ENCODE results near the gene AMZ2.
"Not testable (repeated sequence)": the region's sequence is repeated elsewhere in the genome, so short reads cannot be mapped to it uniquely, and the experiment has no call there.

The AMZ2 gene

GRCh38 chr17:68253426-68253825 lies 5.6 kb downstream of the AMZ2 start:
- not testable (repeated sequence) for DNase-seq

- DNase-seq, result no peak
These were observed 7.3 kb downstream of the AMZ2 start for GRCh38 chr17:68255151-68255550.

GRCh38 chr17:68255731-68256538 lies 8.1 kb downstream of the AMZ2 start:
- DNase-seq, result no peak

GRCh38 chr17:68256701-68257100 lies 8.9 kb downstream of the AMZ2 start:
- not testable (repeated sequence) for DNase-seq

- DNase-seq, result peak; percentile 6
These were observed 10.1 kb downstream of the AMZ2 start for GRCh38 chr17:68257934-68258333.

GRCh38 chr17:68258890-68259647 lies 11.2 kb downstream of the AMZ2 start:
- peak; percentile 15 for DNase-seq

- DNase-seq, result not testable (repeated sequence)
These were observed 11.8 kb downstream of the AMZ2 start for GRCh38 chr17:68259648-68259951.

- DNase-seq, result no peak
These were observed 12.4 kb downstream of the AMZ2 start for GRCh38 chr17:68260051-68260762.

GRCh38 chr17:68262467-68262866 lies 14.6 kb downstream of the AMZ2 start:
- not testable (repeated sequence) for DNase-seq

- peak; percentile 38 for DNase-seq
These were observed 15.3 kb downstream of the AMZ2 start for GRCh38 chr17:68263101-68263681.

- DNase-seq, result not testable (repeated sequence)
These were observed 18.0 kb downstream of the AMZ2 start for GRCh38 chr17:68265833-68266232.

GRCh38 chr17:68273722-68274121 lies 25.9 kb downstream of the AMZ2 start:
- DNase-seq, result no peak

GRCh38 chr17:68276339-68276738 lies 28.5 kb downstream of the AMZ2 start:
- DNase-seq, result not testable (repeated sequence)

- DNase-seq, result no peak
These were observed 30.0 kb downstream of the AMZ2 start for GRCh38 chr17:68277807-68278206.

GRCh38 chr17:68281965-68282364 lies 34.1 kb downstream of the AMZ2 start:
- DNase-seq, result not testable (repeated sequence)

- DNase-seq, result no peak
These were observed 40.5 kb downstream of the AMZ2 start for GRCh38 chr17:68288375-68288774.

- no peak for DNase-seq
These were observed 41.0 kb downstream of the AMZ2 start for GRCh38 chr17:68288804-68289203.

GRCh38 chr17:68289473-68289872 lies 41.6 kb downstream of the AMZ2 start:
- no peak for DNase-seq

- DNase-seq, result no peak
These were observed 42.1 kb downstream of the AMZ2 start for GRCh38 chr17:68289936-68290267.

- DNase-seq, result no peak
These were observed 42.6 kb downstream of the AMZ2 start for GRCh38 chr17:68290268-68290954.

GRCh38 chr17:68290955-68291835 lies 43.4 kb downstream of the AMZ2 start, which contains the start of the genes ARSG and SLC16A6:
Gene ARSG (plus strand): TSS chr17:68291495. CDS start chr17:68307494, 15,999 bp downstream.
Gene SLC16A6 (minus strand): TSS chr17:68291127. CDS start chr17:68278320, 12,807 bp downstream.
- peak; percentile 16 for DNase-seq
